ENCODE measurements around the gene PMAIP1. TPM values are rescaled to one million over a fixed set of nuclear protein-coding genes. Genes with fewer than 3 reads are reported as not detected.

PMAIP1 gene
- total and polyA plus RNA-seq, 9 of the 15 experiments (the other 6 are each of a cell fraction or from before 2014, with no cell fraction given) = 8.0 to 22.9 (median 14.9) TPM

- DNase-seq (ENCODE audit: extremely low read depth in 1 of 4, low spot score in 3 of 4) (peak in 2 of 4 experiments; percentile 29 to 50), FAIRE-seq (peak; percentile 78), ATAC-seq (peak; percentile 76)
- ChIA-PET CTCF (ENCODE audit: low intra/inter-chr PET ratio) (no interaction called here), POLR2A (interaction anchor here (0.6 to 2.0 kb wide), 7 partner anchors 18 to 336 kb away, joined by 3 to 19 read pairs (median 3); partner anchors contain the start of gene PMAIP1)
- peak overlapping the region; percentile 55 for H3K4me2 ChIP-seq (ENCODE audit: insufficient read depth, low read length)
- in situ Hi-C loops (cut with MboI) (no loop called here), intact Hi-C loops (cut with micrococcal nuclease) (no loop called here)
- H3K27ac ChIP-seq (ENCODE audit: extremely low read depth, low read depth, low read length) = peak overlapping the region; percentile 62; the same call in 2 of the 3 replicates
- peaks cover 8 to 24% of the 10 kb centered on the region in 2 experiments; a peak in 4 of 5 replicates for H3K4me1 ChIP-seq (replicated peaks in 1 of 2; ENCODE audit: control insufficient read depth in 2 of 2, insufficient read depth in 2 of 2, low read length in 2 of 2)
- BruUV-seq (replicated peaks) = no TSS peak
- H3K27me3 ChIP-seq (ENCODE audit: control insufficient read depth in 2 of 2, insufficient read depth in 2 of 2, low read length in 2 of 2) = no peaks in the 10 kb centered on the region
- H3K9me3 ChIP-seq (replicated peaks; ENCODE audit: control insufficient read depth, insufficient read depth, low read depth, low read length) = no peaks in the 10 kb centered on the region
- H3K9me1 ChIP-seq (ENCODE audit: control insufficient read depth, insufficient read depth, low read length) = no peaks in the 10 kb centered on the region
- no peaks in the 10 kb centered on the region for H3K79me2 ChIP-seq (ENCODE audit: control insufficient read depth, insufficient read depth, low read length)
- no peak overlapping the region; the same call in 1 of the 2 replicates for H3K4me3 ChIP-seq
- H2AFZ ChIP-seq (ENCODE audit: low read depth, low read length) = peak overlapping the region; percentile 55; the same call in 1 of the 2 replicates
- no peaks in the 10 kb centered on the region for H4K20me1 ChIP-seq (replicated peaks; ENCODE audit: control insufficient read depth, insufficient read depth, low read length)
- no peaks in the 10 kb centered on the region for H3K36me3 ChIP-seq (ENCODE audit: control insufficient read depth, insufficient read depth, low read length)
- H3K9ac ChIP-seq (ENCODE audit: insufficient read depth in 1 of 2, low read depth in 2 of 2, low read length in 2 of 2) = peak overlapping the region in 1 of 2 experiments; percentile 49; a peak in 2 of 4 replicates
- under 1% methylated on average over 10 of the region's 11 CpGs for WGBS (ENCODE audit: insufficient coverage, low coverage, missing lambda C conversion rate)
- TF ChIP-seq HMG20B (CRISPR knock-in tag; IDR thresholded peaks at IDR 0.05) (no peak), ZNF232 (CRISPR knock-in tag; IDR thresholded peaks at IDR 0.05) (no peak), ZNF224 (CRISPR knock-in tag; IDR thresholded peaks at IDR 0.05) (no peak), ARNT (IDR thresholded peaks at IDR 0.05) (no peak), SP1 (CRISPR knock-in tag; IDR thresholded peaks at IDR 0.05) (no peak), HINFP (tag; conservative IDR thresholded peaks at IDR 0.05; ENCODE audit: low read depth) (no peak), MCM2 (IDR thresholded peaks at IDR 0.05; ENCODE audit: low read depth) (no peak), SNIP1 (IDR thresholded peaks at IDR 0.05; ENCODE audit: low read depth) (no peak), TBL1XR1 (IDR thresholded peaks at IDR 0.05; ENCODE audit: low read length in 2 of 2) (peak in 1 of 2 experiments; percentile 36; a peak in 1 of 4 replicates), MEF2A (IDR thresholded peaks at IDR 0.05; ENCODE audit: control insufficient read depth, low read depth, low read length) (peak; percentile 67; the same call in 1 of the 2 replicates), ZNF57 (CRISPR knock-in tag; IDR thresholded peaks at IDR 0.05) (no peak), CCAR2 (IDR thresholded peaks at IDR 0.05; ENCODE audit: low read depth, low read length) (no peak), CHD4 (IDR thresholded peaks at IDR 0.05; ENCODE audit: insufficient read depth, insufficient replicate concordance, low read depth, low read length, poor library complexity, severe bottlenecking) (no peak), L3MBTL2 (IDR thresholded peaks at IDR 0.05) (no peak), KAT2B (IDR thresholded peaks at IDR 0.05; ENCODE audit: low read depth, low read length) (no peak), ZNF830 (CRISPR knock-in tag; IDR thresholded peaks at IDR 0.05) (no peak), ZFP91 (CRISPR knock-in tag; IDR thresholded peaks at IDR 0.05) (no peak), ETV1 (tag; conservative IDR thresholded peaks at IDR 0.05; ENCODE audit: low read depth) (peak; percentile 42; the same call in 1 of the 2 replicates), KDM1A (IDR thresholded peaks at IDR 0.05) (peak in 1 of 2 experiments; percentile 40; a peak in 2 of 4 replicates), GATA2 (CRISPR knock-in tag; IDR thresholded peaks at IDR 0.05) (0 out of 2 replicates have a peak, but pooled peaks have one; percentile 36)
Observed at GRCh38 chr18:59881728-59882656, 17.8 kb upstream of the PMAIP1 start.
